HG03095 (cell line): ENCODE measurements around the gene PCDHGA7.
A peak's percentile ranks its signal among the peaks of the same experiment; 100 is the strongest.
"Not testable (repeated sequence)": the region's sequence is repeated elsewhere in the genome, so short reads cannot be mapped to it uniquely, and the experiment has no call there.

Source experiments
- ATAC-seq: cut with Tn5 transposase; IDR thresholded peaks from one replicate; pipeline ENCODE4 v1.9.1; 2021; ENCODE audit warnings: moderate library complexity; ENCODE audit not compliant: unreplicated experiment

PCDHGA7 gene

GRCh38 chr5:141422742-141423291 lies 40.3 kb downstream of the PCDHGA7 start:
- ATAC-seq = no peak

DNA sequence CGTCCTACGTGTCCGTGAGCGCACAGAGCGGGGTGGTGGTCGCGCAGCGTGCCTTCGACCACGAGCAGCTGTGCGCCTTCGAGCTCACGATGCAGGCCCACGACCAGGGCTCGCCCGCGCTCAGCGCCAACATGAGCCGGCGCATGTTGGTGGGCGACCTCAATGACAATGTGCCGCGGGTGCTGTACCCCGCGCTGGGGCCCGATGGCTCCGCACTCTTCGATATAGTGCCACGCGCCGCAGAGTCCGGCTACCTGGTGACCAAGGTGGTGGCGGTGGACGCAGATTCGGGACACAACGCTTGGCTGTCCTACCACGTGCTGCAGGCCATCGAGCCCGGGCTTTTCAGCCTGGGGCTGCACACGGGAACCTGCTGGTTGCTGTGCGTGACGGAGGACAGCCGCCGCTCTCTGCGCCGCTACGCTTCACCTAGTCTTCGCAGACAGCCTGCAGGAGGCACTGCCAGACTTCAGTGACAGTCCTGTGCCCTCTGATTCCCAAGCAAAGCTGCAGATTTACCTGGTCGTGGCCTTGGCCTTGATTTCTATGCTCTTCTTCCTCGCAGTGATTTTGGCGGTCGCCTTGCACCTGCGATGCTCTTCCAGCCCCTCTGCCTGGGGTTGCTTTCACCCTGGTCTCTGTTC lies 45.4 kb downstream of the PCDHGA7 start:
- no peak for ATAC-seq

- peak; percentile 85 for ATAC-seq
Measured at GRCh38 chr5:141430332-141431113, 48.0 kb downstream of the PCDHGA7 start, which contains the start of gene PCDHGA12. Gene PCDHGA12, plus strand, starts transcription at chr5:141430507. Its CDS starts 253 bp downstream, at chr5:141430760.

GRCh38 chr5:141431286-141431685 lies 48.7 kb downstream of the PCDHGA7 start:
- ATAC-seq = no peak

DNA sequence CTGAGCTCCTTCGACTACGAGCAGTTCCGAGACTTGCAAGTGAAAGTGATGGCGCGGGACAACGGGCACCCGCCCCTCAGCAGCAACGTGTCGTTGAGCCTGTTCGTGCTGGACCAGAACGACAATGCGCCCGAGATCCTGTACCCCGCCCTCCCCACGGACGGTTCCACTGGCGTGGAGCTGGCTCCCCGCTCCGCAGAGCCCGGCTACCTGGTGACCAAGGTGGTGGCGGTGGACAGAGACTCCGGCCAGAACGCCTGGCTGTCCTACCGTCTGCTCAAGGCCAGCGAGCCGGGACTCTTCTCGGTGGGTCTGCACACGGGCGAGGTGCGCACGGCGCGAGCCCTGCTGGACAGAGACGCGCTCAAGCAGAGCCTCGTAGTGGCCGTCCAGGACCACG lies 49.8 kb downstream of the PCDHGA7 start:
- ATAC-seq = not testable (repeated sequence)

- ATAC-seq = not testable (repeated sequence)
Measured at GRCh38 chr5:141432726-141433125, 50.2 kb downstream of the PCDHGA7 start.

DNA sequence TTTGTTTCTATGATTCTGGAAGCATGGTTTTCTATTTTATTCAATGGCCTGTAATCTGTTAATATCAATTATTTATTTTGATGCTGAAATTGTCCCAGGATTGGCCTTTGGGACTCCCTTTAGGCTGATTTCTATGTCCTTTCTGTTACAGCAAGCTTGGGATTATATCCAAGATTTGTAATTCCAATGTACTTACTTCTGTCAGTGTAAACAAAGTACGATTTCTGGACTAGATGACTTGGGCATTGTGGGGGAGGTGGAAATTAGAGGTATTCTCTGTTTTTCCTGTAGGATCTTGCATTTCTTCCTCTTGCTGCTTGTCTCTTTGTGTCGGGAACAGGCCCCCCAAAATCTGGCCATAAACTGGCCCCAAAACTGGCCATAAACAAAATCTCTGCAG lies 51.5 kb downstream of the PCDHGA7 start:
- no peak for ATAC-seq
